Measurements from ENCODE around the gene PCDHGA2. TPM values are rescaled to one million over a fixed set of nuclear protein-coding genes. Genes with fewer than 3 reads are reported as not detected.

The PCDHGA2 gene
- polyA plus RNA-seq, 1 experiment: 6.7 TPM

DNA sequence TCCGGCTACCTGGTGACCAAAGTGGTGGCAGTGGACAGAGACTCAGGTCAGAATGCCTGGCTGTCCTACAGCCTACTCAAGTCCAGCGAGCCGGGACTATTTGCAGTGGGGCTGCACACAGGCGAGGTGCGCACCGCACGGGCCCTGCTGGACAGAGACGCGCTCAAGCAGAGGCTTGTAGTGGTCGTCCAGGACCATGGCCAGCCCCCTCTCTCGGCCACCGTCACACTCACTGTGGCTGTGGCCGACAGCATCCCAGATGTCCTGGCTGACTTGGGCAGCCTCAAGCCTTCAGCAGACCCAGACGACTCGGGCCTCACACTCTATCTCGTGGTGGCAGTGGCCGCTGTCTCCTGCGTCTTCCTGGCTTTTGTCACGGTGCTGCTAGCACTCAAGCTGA, 18.4 kb downstream of the PCDHGA2 start:
- H3K4me3 ChIP-seq (ENCODE audit: low read depth, low read length): no peak overlapping the region
- TF ChIP-seq, protein P1, sequence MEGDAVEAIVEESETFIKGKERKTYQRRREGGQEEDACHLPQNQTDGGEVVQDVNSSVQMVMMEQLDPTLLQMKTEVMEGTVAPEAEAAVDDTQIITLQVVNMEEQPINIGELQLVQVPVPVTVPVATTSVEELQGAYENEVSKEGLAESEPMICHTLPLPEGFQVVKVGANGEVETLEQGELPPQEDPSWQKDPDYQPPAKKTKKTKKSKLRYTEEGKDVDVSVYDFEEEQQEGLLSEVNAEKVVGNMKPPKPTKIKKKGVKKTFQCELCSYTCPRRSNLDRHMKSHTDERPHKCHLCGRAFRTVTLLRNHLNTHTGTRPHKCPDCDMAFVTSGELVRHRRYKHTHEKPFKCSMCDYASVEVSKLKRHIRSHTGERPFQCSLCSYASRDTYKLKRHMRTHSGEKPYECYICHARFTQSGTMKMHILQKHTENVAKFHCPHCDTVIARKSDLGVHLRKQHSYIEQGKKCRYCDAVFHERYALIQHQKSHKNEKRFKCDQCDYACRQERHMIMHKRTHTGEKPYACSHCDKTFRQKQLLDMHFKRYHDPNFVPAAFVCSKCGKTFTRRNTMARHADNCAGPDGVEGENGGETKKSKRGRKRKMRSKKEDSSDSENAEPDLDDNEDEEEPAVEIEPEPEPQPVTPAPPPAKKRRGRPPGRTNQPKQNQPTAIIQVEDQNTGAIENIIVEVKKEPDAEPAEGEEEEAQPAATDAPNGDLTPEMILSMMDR (IDR thresholded peaks at IDR 0.05; ENCODE audit: insufficient read depth, low read depth, low read length): no peak
- H3K36me3 ChIP-seq (ENCODE audit: control insufficient read depth, insufficient read depth, low read length): no peaks in the 10 kb centered on the region
- no peak for DNase-seq (ENCODE audit: low read depth)
- H3K27me3 ChIP-seq (ENCODE audit: control insufficient read depth, insufficient read depth, low read length): 0 out of 2 replicates have a peak, but pooled peaks cover 2% of the 10 kb centered on the region
- CTCF ChIA-PET: interaction anchor here (1.0 to 2.7 kb wide), 4 partner anchors 13 to 210 kb away, joined by 3 to 11 read pairs (median 10); partner anchors contain the start of gene PCDHGB3
- POLR2A ChIA-PET: no interaction called here

- Histone ChIP-seq H3K27me3 (ENCODE audit: control insufficient read depth, insufficient read depth, low read length) (0 out of 2 replicates have a peak, but pooled peaks cover 2% of the 10 kb centered on the region), H3K36me3 (ENCODE audit: control insufficient read depth, insufficient read depth, low read length) (no peaks in the 10 kb centered on the region), H3K4me3 (ENCODE audit: low read depth, low read length) (peak within 1 kb of the TSS; percentile 36)
- no peak for DNase-seq (ENCODE audit: low read depth)
- ChIA-PET POLR2A (no interaction called here), CTCF (interaction anchor here (0.6 to 2.8 kb wide), 7 partner anchors 17 to 207 kb away, joined by 3 to 9 read pairs (median 4); partner anchors contain the start of gene PCDHGA2)
- TF ChIP-seq, protein P1 (IDR thresholded peaks at IDR 0.05; ENCODE audit: insufficient read depth, low read depth, low read length): peak; percentile 51
These were observed 21.3 kb downstream of the PCDHGA2 start, which contains the start of gene PCDHGB2 for GRCh38 chr5:141359790-141360426. TSS of gene PCDHGB2 (plus strand) at chr5:141359994. CDS start at chr5:141360136, 142 bp downstream.

- H3K36me3 ChIP-seq (ENCODE audit: control insufficient read depth, insufficient read depth, low read length): no peaks in the 10 kb centered on the region
- TF ChIP-seq, protein P1 (IDR thresholded peaks at IDR 0.05; ENCODE audit: insufficient read depth, low read depth, low read length): no peak
- CTCF ChIA-PET: interaction anchor here (0.6 to 1.1 kb wide), 3 partner anchors 68 to 203 kb away, joined by 3 to 5 read pairs (median 4); no protein-coding TSS in a partner anchor
- H3K27me3 ChIP-seq (ENCODE audit: control insufficient read depth, insufficient read depth, low read length): peaks cover 2% of the 10 kb centered on the region; the same call in 1 of the 2 replicates
- no peak overlapping the region for H3K4me3 ChIP-seq (ENCODE audit: low read depth, low read length)
- POLR2A ChIA-PET: no interaction called here
- no peak for DNase-seq (ENCODE audit: low read depth)
These were observed 22.1 kb downstream of the PCDHGA2 start for GRCh38 chr5:141360685-141361084.

DNA sequence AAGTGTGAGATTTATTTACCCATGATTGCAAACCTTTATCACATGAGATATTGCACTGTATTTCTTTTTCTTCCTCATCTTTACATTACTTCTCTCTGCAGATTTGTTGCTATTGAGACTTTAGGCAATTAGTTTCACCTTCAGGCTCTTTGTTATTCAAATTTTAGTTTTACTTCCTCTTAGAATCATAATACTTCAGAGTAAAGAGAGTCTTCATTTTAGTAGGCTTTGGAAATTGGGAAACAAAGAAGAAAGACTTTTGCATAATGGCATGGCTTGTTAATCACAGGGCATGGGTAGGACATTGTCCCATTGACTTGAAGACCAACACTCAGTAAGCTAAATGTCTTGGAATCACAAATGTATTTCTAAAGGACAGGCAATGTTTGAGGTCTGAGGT, 24.2 kb downstream of the PCDHGA2 start:
- TF ChIP-seq, protein P1 (IDR thresholded peaks at IDR 0.05; ENCODE audit: insufficient read depth, low read depth, low read length): no peak
- no peaks in the 10 kb centered on the region for H3K36me3 ChIP-seq (ENCODE audit: control insufficient read depth, insufficient read depth, low read length)
- no peak for DNase-seq (ENCODE audit: low read depth)
- H3K4me3 ChIP-seq (ENCODE audit: low read depth, low read length): no peak overlapping the region
- CTCF ChIA-PET: interaction anchor here (1.0 to 2.4 kb wide), 2 partner anchors 9 to 201 kb away, joined by 3 to 17 read pairs; no protein-coding TSS in a partner anchor
- POLR2A ChIA-PET: no interaction called here
- H3K27me3 ChIP-seq (ENCODE audit: control insufficient read depth, insufficient read depth, low read length): peaks cover 2% of the 10 kb centered on the region; the same call in 1 of the 2 replicates

DNA sequence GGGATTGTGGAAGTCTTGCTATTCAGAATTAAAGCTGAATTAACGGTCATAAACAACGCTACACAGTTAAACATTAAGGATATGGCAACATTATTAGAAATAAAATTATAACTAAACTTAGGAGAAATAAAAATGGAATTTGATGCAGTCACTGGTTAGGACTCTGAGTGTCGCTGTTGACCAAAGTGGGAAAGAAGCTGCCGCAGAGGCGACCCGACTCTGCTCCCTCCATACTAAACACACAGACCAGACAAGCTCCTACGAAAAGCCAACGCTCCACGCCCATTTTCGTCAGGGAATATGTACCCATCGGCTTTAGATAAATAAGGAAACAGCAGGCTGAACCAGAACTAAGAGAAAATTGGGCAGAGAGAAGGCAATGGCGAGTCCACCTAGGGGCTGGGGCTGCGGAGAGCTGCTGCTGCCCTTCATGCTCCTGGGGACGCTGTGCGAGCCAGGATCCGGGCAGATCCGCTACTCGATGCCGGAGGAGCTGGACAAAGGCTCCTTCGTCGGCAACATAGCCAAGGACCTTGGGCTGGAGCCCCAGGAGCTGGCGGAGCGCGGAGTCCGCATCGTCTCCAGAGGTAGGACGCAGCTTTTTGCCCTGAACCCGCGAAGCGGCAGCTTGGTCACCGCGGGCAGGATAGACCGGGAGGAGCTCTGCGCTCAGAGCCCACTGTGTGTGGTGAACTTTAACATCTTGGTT, 25.5 kb downstream of the PCDHGA2 start, which contains the start of gene PCDHGA5:
TSS of gene PCDHGA5 (plus strand) at position 211 of the 709 bp plus-strand sequence. CDS start at position 380, 169 bp downstream.
- ChIA-PET CTCF (interaction anchor here (0.6 to 2.6 kb wide), 19 partner anchors 9 to 228 kb away, joined by 3 to 17 read pairs (median 4); partner anchors contain the start of genes PCDHGA10, PCDHGA11, PCDHGA4 and PCDHGA6), POLR2A (no interaction called here)
- Histone ChIP-seq H3K4me3 (ENCODE audit: low read depth, low read length) (peak within 1 kb of the TSS; percentile 30), H3K27me3 (ENCODE audit: control insufficient read depth, insufficient read depth, low read length) (peaks cover 2% of the 10 kb centered on the region; the same call in 1 of the 2 replicates), H3K36me3 (ENCODE audit: control insufficient read depth, insufficient read depth, low read length) (no peaks in the 10 kb centered on the region)
- no peak for DNase-seq (ENCODE audit: low read depth)
- TF ChIP-seq, protein P1 (IDR thresholded peaks at IDR 0.05; ENCODE audit: insufficient read depth, low read depth, low read length): peak; percentile 32; the same call in 1 of the 2 replicates
